ENCODE results near the gene PNPLA7.
"Not testable (repeated sequence)": the region's sequence is repeated elsewhere in the genome, so short reads cannot be mapped to it uniquely, and the experiment has no call there.

Gene PNPLA7

DNA sequence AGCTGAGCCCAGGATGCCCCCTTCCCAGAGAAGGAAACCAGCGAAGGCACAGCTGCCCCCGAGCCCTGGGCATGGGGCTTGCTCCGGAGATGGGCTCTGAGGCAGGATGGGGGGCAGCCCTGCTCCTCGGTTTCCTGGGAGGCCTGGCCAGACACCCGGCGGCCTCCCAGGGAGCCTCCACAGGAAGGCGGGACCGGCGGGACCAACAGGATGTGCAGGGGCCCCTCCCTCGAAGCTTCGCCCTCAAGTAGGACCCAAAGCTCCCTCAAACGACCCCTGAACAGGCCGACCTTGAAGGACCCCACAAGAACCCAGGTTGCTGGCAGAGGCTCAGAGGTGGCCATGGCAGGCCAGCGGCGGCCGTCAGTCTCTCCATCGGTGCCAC lies 138.9 kb downstream of the PNPLA7 start:
- no peak for DNase-seq

DNA sequence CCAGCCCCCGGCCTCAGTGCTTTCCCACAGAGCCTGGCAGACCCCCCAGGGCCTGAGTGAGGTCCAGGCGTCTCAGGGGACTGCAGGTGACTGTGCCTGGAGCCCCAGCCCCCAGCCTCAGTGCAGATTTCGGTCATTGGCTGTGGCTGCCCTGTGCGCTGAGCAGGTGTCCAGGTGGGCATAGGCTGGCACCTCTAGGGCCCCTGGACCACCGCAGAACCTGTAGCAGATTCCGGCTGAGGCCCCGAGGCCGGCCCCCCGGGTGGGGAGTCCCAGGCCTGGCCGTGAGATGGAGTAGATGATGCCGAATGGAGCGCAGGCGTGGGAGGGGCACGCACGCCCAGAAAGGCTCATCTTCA lies 139.3 kb downstream of the PNPLA7 start:
- no peak for DNase-seq

DNA sequence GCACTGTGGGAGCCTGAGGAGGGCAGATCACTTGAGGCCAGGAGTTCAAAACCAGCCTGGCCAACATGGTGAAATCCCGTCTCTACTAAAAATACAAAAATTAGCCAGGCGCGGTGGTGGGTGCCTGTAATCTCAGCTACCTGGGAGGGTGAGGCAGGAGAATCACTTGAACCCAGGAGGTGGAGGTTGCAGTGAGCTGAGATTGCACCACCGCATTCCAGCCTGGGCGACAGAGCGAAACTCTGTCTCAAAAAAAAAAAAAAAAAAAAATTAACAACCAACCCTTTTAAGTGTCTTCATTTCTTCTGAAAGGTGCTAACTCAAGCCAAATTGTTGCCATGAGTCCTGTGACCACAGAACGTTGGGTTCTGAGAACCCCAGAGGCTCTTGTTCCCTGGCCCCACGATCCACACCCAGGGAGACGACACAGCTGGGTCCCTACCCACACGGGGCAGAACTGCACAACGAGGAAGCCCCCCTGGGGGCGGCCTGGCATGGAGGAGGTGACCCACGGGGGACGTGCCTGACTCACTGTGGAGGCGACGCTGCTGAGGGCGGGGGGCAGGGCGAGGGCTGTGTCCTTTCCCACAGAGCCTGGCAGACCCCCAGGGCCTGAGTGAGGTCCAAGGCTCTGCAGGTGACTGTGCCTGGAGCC lies 139.8 kb downstream of the PNPLA7 start:
- not testable (repeated sequence) for DNase-seq

Measured in stimulated activated CD4-positive, alpha-beta T cell treated with anti-CD3 and anti-CD28 coated beads, Interleukin-15, amount 100 ng/mL, for 24 hours (primary cell).